CD4-positive, alpha-beta T cell treated with Interleukin-6 at 100 ng/mL for 8 hours (primary cell): ENCODE data around the gene MCTP2.

Experiments used
- DNase-seq: peaks from one replicate; pipeline ENCODE4 v3.0.0-alpha.2; 2020; ENCODE audit warnings: mixed read lengths, low spot score

The MCTP2 gene

GRCh38 chr15:94352636-94353487 is 121.5 kb downstream of the MCTP2 start:
- no peak for DNase-seq

GRCh38 chr15:94353488-94353820 is 122.1 kb downstream of the MCTP2 start:
- no peak for DNase-seq

GRCh38 chr15:94354655-94355054 is 123.3 kb downstream of the MCTP2 start:
- no peak for DNase-seq

GRCh38 chr15:94359716-94360115 is 128.4 kb downstream of the MCTP2 start:
- no peak for DNase-seq

- no peak for DNase-seq
Observed at GRCh38 chr15:94360251-94360685, 128.9 kb downstream of the MCTP2 start.

- DNase-seq: no peak
Observed at GRCh38 chr15:94362385-94363092, 131.2 kb downstream of the MCTP2 start.

- no peak for DNase-seq
Observed at GRCh38 chr15:94363382-94363781, 132.0 kb downstream of the MCTP2 start.

GRCh38 chr15:94366781-94367180 is 135.4 kb downstream of the MCTP2 start:
- no peak for DNase-seq

- no peak for DNase-seq
Observed at GRCh38 chr15:94367726-94368535, 136.6 kb downstream of the MCTP2 start.

- DNase-seq: no peak
Observed at GRCh38 chr15:94370206-94370935, 139.0 kb downstream of the MCTP2 start.

GRCh38 chr15:94370936-94371285 is 139.6 kb downstream of the MCTP2 start:
- no peak for DNase-seq

- no peak for DNase-seq
Observed at GRCh38 chr15:94372821-94373220, 141.5 kb downstream of the MCTP2 start.

GRCh38 chr15:94375997-94376396 is 144.6 kb downstream of the MCTP2 start:
- DNase-seq: no peak

- no peak for DNase-seq
Observed at GRCh38 chr15:94379986-94380385, 148.6 kb downstream of the MCTP2 start.

GRCh38 chr15:94380798-94381197 is 149.4 kb downstream of the MCTP2 start:
- no peak for DNase-seq

GRCh38 chr15:94381384-94381783 is 150.0 kb downstream of the MCTP2 start:
- DNase-seq: no peak

- no peak for DNase-seq
Observed at GRCh38 chr15:94383041-94383440, 151.7 kb downstream of the MCTP2 start.

GRCh38 chr15:94383706-94384105 is 152.3 kb downstream of the MCTP2 start:
- no peak for DNase-seq

GRCh38 chr15:94385441-94385840 is 154.1 kb downstream of the MCTP2 start:
- DNase-seq: no peak

GRCh38 chr15:94386351-94386750 is 155.0 kb downstream of the MCTP2 start:
- no peak for DNase-seq

GRCh38 chr15:94387442-94387841 is 156.1 kb downstream of the MCTP2 start:
- DNase-seq: no peak

- no peak for DNase-seq
Observed at GRCh38 chr15:94387849-94388441, 156.6 kb downstream of the MCTP2 start.
